Neural cell (in vitro differentiated cells): ENCODE measurements around the gene CITED1. TPM values are rescaled to one million over a fixed set of nuclear protein-coding genes. Genes with fewer than 3 reads are reported as not detected.

Experiments
- H2AFZ ChIP-seq: fragments of 200-600, 300-800 bp; sonication (generic), shearing (Covaris generic); 2 replicates; pipeline ENCODE4 v1.6.0; 2014; ENCODE audit warnings: low read depth, mild to moderate bottlenecking, antibody characterized with exemption, low read length, moderate library complexity
- H3F3A ChIP-seq: fragments of 200-600 bp; shearing (Covaris generic); 2 replicates; pipeline ENCODE4 v1.6.1; 2016; ENCODE audit warnings: mild to moderate bottlenecking, moderate library complexity, mixed read lengths, antibody characterized with exemption, low read length; ENCODE audit not compliant: insufficient read depth, poor library complexity, severe bottlenecking
- H3K27ac ChIP-seq: fragments of 200-600, 300-800 bp; sonication (generic), shearing (Covaris generic); 2 replicates; pipeline ENCODE4 v1.5.1; 2014; ENCODE audit warnings: mild to moderate bottlenecking, low read length, moderate library complexity
- H3K27me3 ChIP-seq: fragments of 300-800, 200-600 bp; sonication (generic), shearing (Covaris generic); 2 replicates; pipeline ENCODE4 v1.6.0; 2014; ENCODE audit warnings: mild to moderate bottlenecking, low read depth, low read length, moderate library complexity; ENCODE audit not compliant: insufficient read depth
- H3K36me3 ChIP-seq: fragments of 300-800, 200-600 bp; sonication (generic), shearing (Covaris generic); 2 replicates; pipeline ENCODE4 v1.5.1; 2014; ENCODE audit warnings: mild to moderate bottlenecking, antibody characterized with exemption, low read length, moderate library complexity; ENCODE audit not compliant: insufficient read depth
- H3K4me2 ChIP-seq: fragments of 300-800, 200-600 bp; sonication (generic), shearing (Covaris generic); 2 replicates; pipeline ENCODE4 v1.6.0; 2014; ENCODE audit warnings: mild to moderate bottlenecking, low read length
- H3K4me3 ChIP-seq: fragments of 300-800, 200-600 bp; sonication (generic), shearing (Covaris generic); 2 replicates; pipeline ENCODE4 v1.5.1; 2014; ENCODE audit warnings: mild to moderate bottlenecking, low read length, moderate library complexity
- H3K79me2 ChIP-seq: fragments of 200-600 bp; shearing (Covaris generic); replicated peaks from 2 replicates; pipeline ENCODE4 v1.6.0; 2014; ENCODE audit warnings: mild to moderate bottlenecking, low read length, moderate library complexity; ENCODE audit not compliant: insufficient read depth
- H3K9ac ChIP-seq: fragments of 300-800, 200-600 bp; sonication (generic), shearing (Covaris generic); 2 replicates; pipeline ENCODE4 v1.6.1; 2016; ENCODE audit warnings: mild to moderate bottlenecking, low read length, mixed read lengths
- H3K9me2 ChIP-seq: fragments of 200-600 bp; shearing (Covaris generic); 2 replicates; pipeline ENCODE4 v1.6.1; 2016; ENCODE audit warnings: mild to moderate bottlenecking, low read length, mixed read lengths; ENCODE audit not compliant: insufficient read depth
- H3K9me3 ChIP-seq: fragments of 200-600, 300-800 bp; sonication (generic), shearing (Covaris generic); 2 replicates; pipeline ENCODE4 v1.6.1; 2016; ENCODE audit warnings: mild to moderate bottlenecking, mixed run types, low read length, moderate library complexity, mixed read lengths
- H4K20me1 ChIP-seq: fragments of 200-600 bp; shearing (Covaris generic); 2 replicates; pipeline ENCODE4 v1.6.1; 2016; ENCODE audit warnings: mild to moderate bottlenecking, mixed run types; ENCODE audit not compliant: insufficient read depth
- EP300 ChIP-seq: fragments of 450-650 bp; conservative IDR thresholded peaks from 2 replicates; pipeline ENCODE4 v1.6.1; 2014; ENCODE audit warnings: antibody characterized with exemption, mild to moderate bottlenecking, moderate library complexity; ENCODE audit not compliant: poor library complexity, severe bottlenecking
- EZH2 ChIP-seq: fragments of 200-600, 300-800 bp; shearing (Covaris generic), sonication (generic); IDR thresholded peaks from 2 replicates; pipeline ENCODE4 v1.6.1; 2014; ENCODE audit warnings: antibody characterized with exemption, low read length, borderline replicate concordance, mild to moderate bottlenecking; ENCODE audit not compliant: insufficient read depth, poor library complexity, severe bottlenecking
- MXI1 ChIP-seq: fragments of 450-650 bp; conservative IDR thresholded peaks from 2 replicates; pipeline ENCODE4 v1.6.1; 2014; ENCODE audit warnings: antibody characterized with exemption, mild to moderate bottlenecking; ENCODE audit not compliant: poor library complexity, severe bottlenecking
- POLR2AphosphoS5 ChIP-seq: IDR thresholded peaks from 2 replicates; pipeline ENCODE4 v1.6.1; 2012
- RAD21 ChIP-seq: fragments of 450-650 bp; conservative IDR thresholded peaks from 2 replicates; pipeline ENCODE4 v1.6.1; 2014; ENCODE audit warnings: antibody characterized with exemption, mild to moderate bottlenecking, moderate library complexity
- SMC3 ChIP-seq: fragments of 450-650 bp; conservative IDR thresholded peaks from 2 replicates; pipeline ENCODE4 v1.6.1; 2014; ENCODE audit warnings: antibody characterized with exemption, mild to moderate bottlenecking, moderate library complexity; ENCODE audit not compliant: poor library complexity
- TAF1 ChIP-seq: IDR thresholded peaks from 2 replicates; pipeline ENCODE4 v1.6.1; 2012; ENCODE audit warnings: low read depth
- polyA plus RNA-seq: library from polyadenylated mRNA; depleted of rRNA; stranded (reverse); fragments of >200 nt; gene quantifications from 2 replicates; pipeline ENCODE4 v1.2.3, GENCODE V29; 2014
- TF ChIP-seq, protein P1 (sequence below): IDR thresholded peaks from 2 replicates; pipeline ENCODE4 v1.6.1; 2012; ENCODE audit warnings: borderline replicate concordance
- TF ChIP-seq, protein P2 (sequence below): fragments of 450-650 bp; IDR thresholded peaks from 2 replicates; pipeline ENCODE4 v1.5.1; 2014; ENCODE audit warnings: antibody characterized with exemption, mild to moderate bottlenecking, moderate library complexity; ENCODE audit not compliant: poor library complexity, severe bottlenecking

Gene CITED1
- polyA plus RNA-seq, 1 donor from 2014 or later: 24.1 TPM

DNA sequence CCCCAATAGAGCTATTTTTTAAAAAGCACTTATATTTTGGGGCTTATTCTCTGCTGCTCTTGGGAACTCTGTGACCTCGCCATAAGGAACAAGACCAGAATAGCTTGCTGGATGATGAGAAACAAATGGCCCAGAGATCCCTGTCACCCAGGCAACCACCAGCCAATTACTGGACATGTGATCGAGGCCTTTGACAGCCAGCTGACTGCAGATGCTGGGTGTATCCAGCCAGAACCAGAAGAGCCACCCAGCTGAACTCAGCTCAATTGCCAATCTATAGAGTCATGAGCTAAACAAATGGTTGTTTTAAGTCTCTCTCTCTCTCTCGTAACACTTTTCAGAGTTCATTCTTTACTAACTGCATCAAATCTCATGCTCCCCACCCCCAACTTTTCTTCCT, 24.4 kb upstream of the CITED1 start:
- Histone ChIP-seq H3K9ac (no peak overlapping the region), H3K79me2 (no peaks in the 10 kb centered on the region), H3K4me3 (no peak overlapping the region), H3F3A (no peaks in the 10 kb centered on the region), H3K9me3 (no peaks in the 10 kb centered on the region), H3K27ac (no peak overlapping the region), H3K36me3 (no peaks in the 10 kb centered on the region), H4K20me1 (no peaks in the 10 kb centered on the region), H3K27me3 (no peaks in the 10 kb centered on the region), H3K9me2 (no peaks in the 10 kb centered on the region), H3K4me2 (no peak overlapping the region), H2AFZ (no peak overlapping the region)
- TF ChIP-seq, protein P1, sequence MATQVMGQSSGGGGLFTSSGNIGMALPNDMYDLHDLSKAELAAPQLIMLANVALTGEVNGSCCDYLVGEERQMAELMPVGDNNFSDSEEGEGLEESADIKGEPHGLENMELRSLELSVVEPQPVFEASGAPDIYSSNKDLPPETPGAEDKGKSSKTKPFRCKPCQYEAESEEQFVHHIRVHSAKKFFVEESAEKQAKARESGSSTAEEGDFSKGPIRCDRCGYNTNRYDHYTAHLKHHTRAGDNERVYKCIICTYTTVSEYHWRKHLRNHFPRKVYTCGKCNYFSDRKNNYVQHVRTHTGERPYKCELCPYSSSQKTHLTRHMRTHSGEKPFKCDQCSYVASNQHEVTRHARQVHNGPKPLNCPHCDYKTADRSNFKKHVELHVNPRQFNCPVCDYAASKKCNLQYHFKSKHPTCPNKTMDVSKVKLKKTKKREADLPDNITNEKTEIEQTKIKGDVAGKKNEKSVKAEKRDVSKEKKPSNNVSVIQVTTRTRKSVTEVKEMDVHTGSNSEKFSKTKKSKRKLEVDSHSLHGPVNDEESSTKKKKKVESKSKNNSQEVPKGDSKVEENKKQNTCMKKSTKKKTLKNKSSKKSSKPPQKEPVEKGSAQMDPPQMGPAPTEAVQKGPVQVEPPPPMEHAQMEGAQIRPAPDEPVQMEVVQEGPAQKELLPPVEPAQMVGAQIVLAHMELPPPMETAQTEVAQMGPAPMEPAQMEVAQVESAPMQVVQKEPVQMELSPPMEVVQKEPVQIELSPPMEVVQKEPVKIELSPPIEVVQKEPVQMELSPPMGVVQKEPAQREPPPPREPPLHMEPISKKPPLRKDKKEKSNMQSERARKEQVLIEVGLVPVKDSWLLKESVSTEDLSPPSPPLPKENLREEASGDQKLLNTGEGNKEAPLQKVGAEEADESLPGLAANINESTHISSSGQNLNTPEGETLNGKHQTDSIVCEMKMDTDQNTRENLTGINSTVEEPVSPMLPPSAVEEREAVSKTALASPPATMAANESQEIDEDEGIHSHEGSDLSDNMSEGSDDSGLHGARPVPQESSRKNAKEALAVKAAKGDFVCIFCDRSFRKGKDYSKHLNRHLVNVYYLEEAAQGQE: no peak
- TF ChIP-seq POLR2AphosphoS5 (no peak), SMC3 (no peak), EZH2 (no peak), MXI1 (no peak), TAF1 (no peak), EP300 (no peak), RAD21 (no peak)
- TF ChIP-seq, protein P2, sequence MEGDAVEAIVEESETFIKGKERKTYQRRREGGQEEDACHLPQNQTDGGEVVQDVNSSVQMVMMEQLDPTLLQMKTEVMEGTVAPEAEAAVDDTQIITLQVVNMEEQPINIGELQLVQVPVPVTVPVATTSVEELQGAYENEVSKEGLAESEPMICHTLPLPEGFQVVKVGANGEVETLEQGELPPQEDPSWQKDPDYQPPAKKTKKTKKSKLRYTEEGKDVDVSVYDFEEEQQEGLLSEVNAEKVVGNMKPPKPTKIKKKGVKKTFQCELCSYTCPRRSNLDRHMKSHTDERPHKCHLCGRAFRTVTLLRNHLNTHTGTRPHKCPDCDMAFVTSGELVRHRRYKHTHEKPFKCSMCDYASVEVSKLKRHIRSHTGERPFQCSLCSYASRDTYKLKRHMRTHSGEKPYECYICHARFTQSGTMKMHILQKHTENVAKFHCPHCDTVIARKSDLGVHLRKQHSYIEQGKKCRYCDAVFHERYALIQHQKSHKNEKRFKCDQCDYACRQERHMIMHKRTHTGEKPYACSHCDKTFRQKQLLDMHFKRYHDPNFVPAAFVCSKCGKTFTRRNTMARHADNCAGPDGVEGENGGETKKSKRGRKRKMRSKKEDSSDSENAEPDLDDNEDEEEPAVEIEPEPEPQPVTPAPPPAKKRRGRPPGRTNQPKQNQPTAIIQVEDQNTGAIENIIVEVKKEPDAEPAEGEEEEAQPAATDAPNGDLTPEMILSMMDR: no peak

DNA sequence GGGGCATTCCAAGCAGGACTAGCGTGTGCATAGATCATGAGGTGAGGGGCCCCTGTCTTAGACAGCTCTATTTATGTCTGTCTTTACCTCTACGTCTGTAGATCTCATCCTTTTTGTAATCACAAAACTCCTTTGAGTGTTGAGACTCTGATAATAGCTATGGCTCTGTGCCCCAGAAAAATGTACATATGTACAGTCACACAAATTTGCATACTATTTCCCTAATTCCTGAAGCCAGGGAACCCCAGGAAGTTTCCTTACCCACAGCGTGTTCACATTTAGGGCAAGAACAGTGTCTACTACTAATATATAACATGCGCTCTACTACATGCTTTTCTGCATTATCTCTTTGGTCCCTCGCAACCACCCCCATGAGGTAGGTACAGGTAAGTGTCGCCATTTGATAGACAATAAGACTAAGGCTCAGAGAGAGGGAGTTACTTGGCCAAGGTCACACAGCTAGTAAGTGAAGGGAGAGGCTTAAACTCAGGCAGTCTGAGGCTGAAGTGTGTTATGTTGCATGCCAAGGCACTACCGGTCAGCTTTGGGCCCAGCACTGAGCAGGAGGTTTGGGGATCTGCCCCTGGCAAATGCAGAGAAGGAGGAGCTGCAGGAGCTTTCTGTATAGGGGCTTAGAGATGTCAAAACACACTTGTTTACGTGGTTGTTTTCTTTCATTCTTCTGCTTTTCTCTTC, 21.0 kb upstream of the CITED1 start:
- H3K9ac ChIP-seq: no peak overlapping the region

More for the DNA sequence above, 21.0 kb upstream of the CITED1 start:
- H3K79me2 ChIP-seq: no peaks in the 10 kb centered on the region
- no peaks in the 10 kb centered on the region for H4K20me1 ChIP-seq
- no peaks in the 10 kb centered on the region for H3K27me3 ChIP-seq
- no peak for TF ChIP-seq EP300
- TF ChIP-seq RAD21: no peak
- TF ChIP-seq, protein P2: no peak
- TF ChIP-seq, protein P1: no peak
- no peak for TF ChIP-seq SMC3
- TF ChIP-seq POLR2AphosphoS5: no peak
- no peak for TF ChIP-seq TAF1
- no peak for TF ChIP-seq EZH2
- no peak for TF ChIP-seq MXI1
- H3F3A ChIP-seq: no peaks in the 10 kb centered on the region
- no peaks in the 10 kb centered on the region for H3K9me3 ChIP-seq
- H3K27ac ChIP-seq: no peak overlapping the region
- H2AFZ ChIP-seq: no peak overlapping the region
- H3K4me3 ChIP-seq: no peak overlapping the region
- no peak overlapping the region for H3K4me2 ChIP-seq
- no peaks in the 10 kb centered on the region for H3K9me2 ChIP-seq
- no peaks in the 10 kb centered on the region for H3K36me3 ChIP-seq
